Stimulated activated CD8-positive, alpha-beta memory T cell treated with anti-CD3 and anti-CD28 coated beads, Interleukin-4, amount 100 ng/mL, for 48 hours (primary cell): ENCODE measurements around the gene ATP2B2.

Experiments
- DNase-seq: peaks from one replicate; pipeline ENCODE4 v3.0.0-alpha.2; 2020

Gene ATP2B2

GRCh38 chr3:10510743-10511432 lies 5.5 kb upstream of the ATP2B2 start:
- no peak for DNase-seq

GRCh38 chr3:10510086-10510742 lies 4.8 kb upstream of the ATP2B2 start:
- DNase-seq, result no peak

- DNase-seq, result no peak
These were observed 3.9 kb upstream of the ATP2B2 start for GRCh38 chr3:10509325-10509724.

- no peak for DNase-seq
These were observed 3.4 kb upstream of the ATP2B2 start for GRCh38 chr3:10508619-10509260.

GRCh38 chr3:10508235-10508618 lies 2.8 kb upstream of the ATP2B2 start:
- DNase-seq, result no peak

GRCh38 chr3:10507331-10507730 lies 1.9 kb upstream of the ATP2B2 start:
- DNase-seq, result no peak

- DNase-seq, result no peak
These were observed 1.3 kb upstream of the ATP2B2 start for GRCh38 chr3:10506696-10507095.

- no peak for DNase-seq
These were observed 602 bp upstream of the ATP2B2 start for GRCh38 chr3:10505791-10506585.

GRCh38 chr3:10504171-10505049 lies 976 bp downstream of the ATP2B2 start:
- DNase-seq, result no peak

- no peak for DNase-seq
These were observed 2.1 kb downstream of the ATP2B2 start for GRCh38 chr3:10503217-10503796.

GRCh38 chr3:10502185-10502880 lies 3.1 kb downstream of the ATP2B2 start:
- DNase-seq, result no peak

- no peak for DNase-seq
These were observed 3.7 kb downstream of the ATP2B2 start for GRCh38 chr3:10501664-10502052.

- DNase-seq, result no peak
These were observed 4.4 kb downstream of the ATP2B2 start for GRCh38 chr3:10500717-10501663.

- DNase-seq, result no peak
These were observed 7.1 kb downstream of the ATP2B2 start for GRCh38 chr3:10498271-10498670.

GRCh38 chr3:10497439-10497838 lies 7.9 kb downstream of the ATP2B2 start:
- no peak for DNase-seq

- DNase-seq, result no peak
These were observed 9.1 kb downstream of the ATP2B2 start for GRCh38 chr3:10496121-10496863.

GRCh38 chr3:10495614-10496013 lies 9.8 kb downstream of the ATP2B2 start:
- no peak for DNase-seq

- DNase-seq, result no peak
These were observed 10.4 kb downstream of the ATP2B2 start for GRCh38 chr3:10495003-10495402.

- no peak for DNase-seq
These were observed 11.2 kb downstream of the ATP2B2 start for GRCh38 chr3:10494180-10494579.
